Measurements from ENCODE around the gene SLC26A2. TPM values are rescaled to one million over a fixed set of nuclear protein-coding genes. Genes with fewer than 3 reads are reported as not detected.

The SLC26A2 gene
- polyA plus RNA-seq, 1 experiment, result 9.7 TPM

GRCh38 chr5:149961186-149961685 lies 678 bp downstream of the SLC26A2 start:
- TF ChIP-seq CTCF (IDR thresholded peaks at IDR 0.05; ENCODE audit: low read depth, low read length), result no peak
- Histone ChIP-seq H3K4me3 (ENCODE audit: low read depth, low read length) (peak overlapping the region; percentile 75), H3K9me3 (ENCODE audit: control insufficient read depth, insufficient read depth, low read length) (no peaks in the 10 kb centered on the region; the same call in 1 of the 2 replicates), H3K27me3 (ENCODE audit: control insufficient read depth, insufficient read depth, low read length) (no peaks in the 10 kb centered on the region), H3K27ac (ENCODE audit: low read depth, low read length) (no peak overlapping the region)
- no peak for DNase-seq (ENCODE audit: low read depth, low spot score)
- ChIA-PET CTCF (interaction anchor here (0.6 to 11.5 kb wide), 24 partner anchors 9 to 324 kb away, joined by 3 to 367 read pairs (median 6); no protein-coding TSS in a partner anchor), POLR2A (interaction anchor here (0.6 to 1.5 kb wide), 2 partner anchors 39 to 156 kb away, joined by 3 to 7 read pairs; partner anchors contain the start of genes HMGXB3 and TIGD6)

GRCh38 chr5:149961957-149962409 lies 1.4 kb downstream of the SLC26A2 start:
- no peak overlapping the region for H3K27ac ChIP-seq (ENCODE audit: low read depth, low read length)
- CTCF ChIA-PET, result interaction anchor here (0.6 to 11.5 kb wide), 31 partner anchors 9 to 337 kb away, joined by 3 to 367 read pairs (median 5); no protein-coding TSS in a partner anchor

GRCh38 chr5:149962601-149963300 lies 2.2 kb downstream of the SLC26A2 start:
- ChIA-PET CTCF (interaction anchor here (0.7 to 11.5 kb wide), 23 partner anchors 8 to 338 kb away, joined by 3 to 367 read pairs (median 6); no protein-coding TSS in a partner anchor), POLR2A (interaction anchor here (0.7 to 1.1 kb wide), 2 partner anchors 13 to 123 kb away, joined by 4 to 12 read pairs; no protein-coding TSS in a partner anchor)
- H3K4me3 ChIP-seq (ENCODE audit: low read depth, low read length), result no peak overlapping the region
- no peak for DNase-seq (ENCODE audit: low read depth, low spot score)
- no peak overlapping the region for H3K27ac ChIP-seq (ENCODE audit: low read depth, low read length)
- no peaks in the 10 kb centered on the region; the same call in 1 of the 2 replicates for H3K9me3 ChIP-seq (ENCODE audit: control insufficient read depth, insufficient read depth, low read length)
- H3K27me3 ChIP-seq (ENCODE audit: control insufficient read depth, insufficient read depth, low read length), result no peaks in the 10 kb centered on the region
- no peak for TF ChIP-seq CTCF (IDR thresholded peaks at IDR 0.05; ENCODE audit: low read depth, low read length)

More at GRCh38 chr5:149961957-149962409, 1.4 kb downstream of the SLC26A2 start:
- no peak for DNase-seq (ENCODE audit: low read depth, low spot score)
- TF ChIP-seq CTCF (IDR thresholded peaks at IDR 0.05; ENCODE audit: low read depth, low read length), result peak; percentile 74
- Histone ChIP-seq H3K4me3 (ENCODE audit: low read depth, low read length) (no peak overlapping the region), H3K27me3 (ENCODE audit: control insufficient read depth, insufficient read depth, low read length) (no peaks in the 10 kb centered on the region), H3K9me3 (ENCODE audit: control insufficient read depth, insufficient read depth, low read length) (no peaks in the 10 kb centered on the region; the same call in 1 of the 2 replicates)
- POLR2A ChIA-PET, result interaction anchor here (0.6 to 1.1 kb wide), 4 partner anchors 14 to 293 kb away, joined by 3 to 12 read pairs (median 5); no protein-coding TSS in a partner anchor

GRCh38 chr5:149963729-149964128 lies 3.2 kb downstream of the SLC26A2 start:
- Histone ChIP-seq H3K27ac (ENCODE audit: low read depth, low read length) (no peak overlapping the region), H3K9me3 (ENCODE audit: control insufficient read depth, insufficient read depth, low read length) (no peaks in the 10 kb centered on the region; the same call in 1 of the 2 replicates), H3K27me3 (ENCODE audit: control insufficient read depth, insufficient read depth, low read length) (no peaks in the 10 kb centered on the region), H3K4me3 (ENCODE audit: low read depth, low read length) (no peak overlapping the region)
- POLR2A ChIA-PET, result no interaction called here
- no peak for TF ChIP-seq CTCF (IDR thresholded peaks at IDR 0.05; ENCODE audit: low read depth, low read length)
- DNase-seq (ENCODE audit: low read depth, low spot score), result no peak
- CTCF ChIA-PET, result interaction anchor here (1.9 to 11.5 kb wide), 5 partner anchors 16 to 129 kb away, joined by 9 to 367 read pairs (median 28); no protein-coding TSS in a partner anchor
